ENCODE data around the gene NF2. TPM values are rescaled to one million over a fixed set of nuclear protein-coding genes. Genes with fewer than 3 reads are reported as not detected.
"Not testable (repeated sequence)": the region's sequence is repeated elsewhere in the genome, so short reads cannot be mapped to it uniquely, and the experiment has no call there.

The NF2 gene
- 36.2 TPM for total RNA-seq

DNA sequence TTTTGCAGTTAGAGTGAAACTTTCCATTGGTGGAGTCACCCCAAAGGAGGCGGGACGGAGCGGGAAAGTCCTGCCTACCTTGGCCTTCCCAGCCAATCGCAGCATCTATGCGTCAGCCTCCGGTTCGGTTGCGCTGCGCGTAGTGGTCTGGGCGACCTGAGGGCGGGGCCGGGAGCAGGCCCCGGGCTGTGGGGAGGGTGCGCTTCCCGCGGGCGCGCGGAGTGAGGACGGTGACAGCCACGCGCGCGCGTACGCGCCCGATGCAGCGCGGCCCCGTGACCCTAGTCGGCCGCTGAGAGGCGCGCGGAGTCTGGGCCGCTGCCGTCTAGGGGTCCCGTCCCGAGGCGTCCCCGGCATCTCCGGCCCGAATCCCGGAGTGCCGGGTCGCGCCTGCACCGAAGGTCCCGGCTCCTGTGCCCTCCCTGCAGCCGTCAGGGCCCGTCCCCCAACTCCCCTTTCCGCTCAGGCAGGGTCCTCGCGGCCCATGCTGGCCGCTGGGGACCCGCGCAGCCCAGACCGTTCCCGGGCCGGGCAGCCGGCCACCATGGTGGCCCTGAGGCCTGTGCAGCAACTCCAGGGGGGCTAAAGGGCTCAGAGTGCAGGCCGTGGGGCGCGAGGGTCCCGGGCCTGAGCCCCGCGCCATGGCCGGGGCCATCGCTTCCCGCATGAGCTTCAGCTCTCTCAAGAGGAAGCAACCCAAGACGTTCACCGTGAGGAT, at the start of gene NF2:
Gene NF2, plus strand, starts transcription at position 276 of the 718 bp plus-strand sequence. Its CDS starts 366 bp downstream, at position 642.
- peak; percentile 99 for DNase-seq (ENCODE audit: low spot score)

DNA sequence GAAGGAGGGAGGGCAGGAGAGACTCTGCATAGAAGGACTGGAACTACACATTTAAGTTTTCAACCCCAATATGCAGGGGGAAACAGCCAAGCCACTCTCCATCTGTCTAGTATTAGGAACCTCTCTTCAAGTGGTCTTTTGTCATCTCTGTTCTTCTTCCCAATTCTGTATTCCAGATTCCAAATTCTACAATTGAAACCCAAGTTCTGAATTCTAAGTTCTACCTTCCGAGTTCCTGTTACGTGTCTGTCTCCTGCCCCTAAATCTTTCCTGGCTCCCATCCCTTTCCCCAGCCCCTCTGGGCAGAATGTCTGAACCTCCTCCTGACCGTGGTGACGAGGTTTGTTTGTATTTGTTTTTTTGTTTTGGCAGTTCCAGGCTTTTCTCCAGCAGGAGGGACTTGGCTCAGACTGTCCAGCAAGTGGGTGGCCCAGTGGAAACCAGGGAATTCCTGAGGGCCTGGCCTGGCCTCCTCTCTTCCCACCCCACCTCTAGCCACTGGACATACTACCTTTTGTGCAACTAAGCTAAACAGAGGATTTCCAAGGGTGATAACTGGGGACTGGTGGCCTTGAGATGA, 48.3 kb upstream of the NF2 start:
- DNase-seq (ENCODE audit: low spot score) = peak; percentile 19

GRCh38 chr22:29559030-29559429, 44.4 kb upstream of the NF2 start:
- no peak for DNase-seq (ENCODE audit: low spot score)

DNA sequence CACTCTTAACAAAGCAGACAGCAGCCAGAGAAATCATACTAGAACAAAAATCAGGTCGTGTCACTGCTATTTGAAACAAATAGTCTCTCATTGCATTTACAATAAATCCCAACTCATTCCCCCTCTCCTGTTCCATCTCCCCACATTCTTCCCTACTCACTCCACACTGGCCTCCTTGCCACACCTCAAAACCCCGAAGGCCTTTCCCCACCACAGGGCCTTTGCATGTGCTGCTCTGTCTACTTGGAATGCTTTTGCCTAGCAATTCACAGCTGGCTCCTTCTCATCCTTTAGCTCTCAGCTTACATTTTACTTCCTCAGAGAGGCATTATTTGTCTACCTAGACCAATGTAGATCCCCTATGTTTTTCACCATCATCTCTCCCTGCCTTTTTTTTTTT, 43.6 kb upstream of the NF2 start:
- no peak for DNase-seq (ENCODE audit: low spot score)

- no peak for DNase-seq (ENCODE audit: low spot score)
Measured at GRCh38 chr22:29563652-29564460, 39.6 kb upstream of the NF2 start.

GRCh38 chr22:29566513-29566912, 36.9 kb upstream of the NF2 start:
- DNase-seq (ENCODE audit: low spot score) = not testable (repeated sequence)

GRCh38 chr22:29567338-29567737, 36.1 kb upstream of the NF2 start:
- no peak for DNase-seq (ENCODE audit: low spot score)

GRCh38 chr22:29569011-29569678, 34.3 kb upstream of the NF2 start:
- DNase-seq (ENCODE audit: low spot score) = no peak

DNA sequence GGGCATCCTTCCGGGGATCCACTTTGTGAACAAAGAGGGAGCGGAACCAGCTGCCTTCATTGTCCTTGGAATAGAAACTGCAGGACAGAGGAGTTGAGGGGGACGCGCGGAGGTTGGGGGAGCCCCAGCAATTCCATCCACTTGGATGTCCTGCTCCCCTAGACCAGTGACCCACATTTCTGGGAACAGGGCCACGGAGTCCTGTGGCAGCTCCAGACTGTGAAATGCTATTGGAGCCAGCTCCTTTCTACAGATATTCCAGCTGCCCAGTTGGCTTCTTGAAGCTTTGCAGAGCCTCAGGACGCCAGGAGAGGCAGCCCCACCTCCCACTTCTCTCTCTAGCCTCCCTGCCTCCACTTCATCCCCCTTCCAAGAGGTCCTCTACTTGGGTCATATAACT, 33.0 kb upstream of the NF2 start:
- no peak for DNase-seq (ENCODE audit: low spot score)

- DNase-seq (ENCODE audit: low spot score) = no peak
Measured at GRCh38 chr22:29570912-29571549, 32.4 kb upstream of the NF2 start.

GRCh38 chr22:29574762-29575450, 28.5 kb upstream of the NF2 start:
- DNase-seq (ENCODE audit: low spot score) = no peak

GRCh38 chr22:29578462-29579200, 24.8 kb upstream of the NF2 start:
- no peak for DNase-seq (ENCODE audit: low spot score)

GRCh38 chr22:29580200-29580810, 23.1 kb upstream of the NF2 start:
- no peak for DNase-seq (ENCODE audit: low spot score)

DNA sequence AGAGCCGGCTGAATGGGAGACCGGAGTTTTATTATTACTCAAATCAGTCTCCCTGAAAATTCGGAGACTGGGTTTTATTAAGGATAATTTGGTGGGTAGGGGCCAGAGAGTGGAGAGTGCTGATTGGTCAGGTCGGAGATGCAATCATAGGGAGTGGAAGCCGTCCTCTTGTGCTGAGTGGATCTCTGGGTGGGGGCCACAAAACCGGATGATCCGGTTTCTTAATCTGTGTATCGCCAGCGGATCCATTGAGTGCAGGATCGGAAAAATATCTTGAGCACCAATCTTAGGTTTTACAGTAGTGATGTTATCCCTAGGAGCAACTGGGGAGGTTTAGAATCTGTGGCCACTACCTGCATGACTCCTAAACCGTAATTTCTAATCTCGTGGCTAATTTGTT, 21.6 kb upstream of the NF2 start:
- DNase-seq (ENCODE audit: low spot score) = no peak

- DNase-seq (ENCODE audit: low spot score) = no peak
Measured at GRCh38 chr22:29584975-29585374, 18.5 kb upstream of the NF2 start.

DNA sequence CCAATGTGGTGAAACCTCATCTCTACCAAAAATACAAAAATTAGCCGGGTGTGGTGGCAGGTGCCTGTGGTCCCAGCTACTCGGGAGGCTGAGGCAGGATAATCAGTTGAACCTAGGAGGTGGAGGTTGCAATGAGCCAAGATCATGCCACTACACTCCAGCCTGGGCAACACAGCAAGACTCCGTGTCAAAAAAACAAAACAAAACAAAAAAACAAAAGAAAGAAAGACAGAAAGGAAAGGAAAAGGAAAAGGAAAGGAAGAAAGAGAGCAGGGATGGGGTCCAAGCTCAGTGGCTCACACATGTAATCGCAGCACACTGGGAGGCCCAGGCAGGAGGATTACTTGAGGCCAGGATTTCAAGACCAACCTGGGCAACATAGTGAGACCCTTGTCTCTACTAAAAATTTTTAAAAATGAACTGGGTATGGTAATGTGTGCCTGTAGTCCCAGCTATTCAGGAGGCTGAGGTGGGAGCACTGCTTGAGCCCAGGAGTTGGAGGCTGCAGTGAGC, 17.2 kb upstream of the NF2 start:
- DNase-seq (ENCODE audit: low spot score) = not testable (repeated sequence)

- DNase-seq (ENCODE audit: low spot score) = no peak
Measured at GRCh38 chr22:29587938-29588699, 15.3 kb upstream of the NF2 start.

DNA sequence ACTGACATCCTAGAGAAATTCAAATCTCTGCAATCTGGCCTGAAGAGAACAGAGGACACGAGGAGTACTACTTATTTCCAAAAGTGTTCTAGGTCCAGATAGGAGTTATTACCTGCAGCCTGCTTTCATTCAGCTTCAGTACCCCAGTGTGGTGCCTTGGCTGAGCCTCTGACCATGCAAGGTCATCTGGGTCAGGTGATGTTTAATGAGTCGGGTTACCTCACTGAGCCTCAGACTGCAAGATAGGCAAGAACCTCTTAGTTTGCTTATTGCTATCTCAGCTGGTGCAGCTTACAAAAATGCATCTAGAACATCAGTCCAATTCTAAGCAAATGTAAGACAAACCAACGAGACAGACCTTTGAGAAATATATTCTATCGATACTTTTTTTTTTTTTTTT, 9.5 kb upstream of the NF2 start:
- no peak for DNase-seq (ENCODE audit: low spot score)

DNA sequence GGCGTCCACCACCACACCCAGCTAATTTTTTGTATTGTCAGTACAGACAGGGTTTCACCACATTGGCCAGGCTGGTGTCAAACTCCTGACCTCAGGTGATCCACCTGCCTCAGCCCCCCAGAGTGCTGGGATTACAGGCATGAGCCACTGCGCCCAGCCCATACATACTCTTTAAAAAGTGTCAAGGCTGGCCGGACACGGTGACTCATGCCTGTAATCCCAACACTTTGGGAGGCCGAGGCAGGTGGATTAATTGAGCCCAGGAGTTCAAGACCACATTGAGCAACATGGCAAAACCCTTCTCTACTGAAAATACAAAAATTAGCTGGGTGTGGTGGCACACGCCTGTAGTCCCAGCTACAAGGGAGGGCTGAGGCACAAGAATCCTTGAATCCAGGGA, 9.0 kb upstream of the NF2 start:
- not testable (repeated sequence) for DNase-seq (ENCODE audit: low spot score)
